B cell (primary cell): ENCODE measurements around the gene GIMD1. TPM values are rescaled to one million over a fixed set of nuclear protein-coding genes. Genes with fewer than 3 reads are reported as not detected.

Experiments
- ATAC-seq: fragments of 200-7000 bp; cut with Tn5 transposase; one replicate; pipeline ENCODE4 v1.10.0; 2021; ENCODE audit warnings: low read depth, mild to moderate bottlenecking, moderate number of reproducible peaks, moderate library complexity
- CTCF ChIA-PET: fragments of 350-600 bp; sonication (Branson Sonifier 250); formaldehyde crosslinking; loops from one replicate; lab custom pipeline; 2021; ENCODE audit warnings: antibody characterized with exemption, inconsistent platforms; lab: Charles Lee
- POLR2A ChIA-PET: fragments of 350-600 bp; sonication (Branson Sonifier 250); formaldehyde crosslinking; loops from one replicate; lab custom pipeline; 2021; ENCODE audit warnings: antibody characterized with exemption; lab: Charles Lee
- DNase-seq: peaks from one replicate; pipeline ENCODE4 v3.0.0; 2013
- H2AFZ ChIP-seq: 2 replicates; pipeline ENCODE4 v1.6.1; 2012; ENCODE audit warnings: mild to moderate bottlenecking, low read depth, low read length; ENCODE audit not compliant: insufficient read depth, poor library complexity, severe bottlenecking
- H3K27ac ChIP-seq, 2 donors: 1 replicate in 1 of 2; 2 replicates in 1 of 2; pipeline ENCODE4 v1.5.1; 2012 to 2013; ENCODE audit warnings: low read length in 2 of 2, mild to moderate bottlenecking in 2 of 2, moderate library complexity in 1 of 2
- H3K27me3 ChIP-seq, 4 experiments: fragments of 200-600 bp in 1 of 4; sonication (generic) in 1 of 4; replicated peaks in 1 of 4; 1 replicate in 2 of 4; 2 replicates in 2 of 4; pipeline versions ENCODE4 v1.6.1 to v1.7.0; 2013 to 2016; ENCODE audit warnings: low read length in 3 of 4, mild to moderate bottlenecking in 2 of 4, mixed read lengths in 1 of 4, moderate library complexity in 1 of 4; ENCODE audit not compliant: insufficient read depth in 4 of 4, control insufficient read depth in 3 of 4; ENCODE audit errors: control extremely low read depth in 1 of 4
- H3K36me3 ChIP-seq, 2 experiments: replicated peaks in 1 of 2; 1 replicate in 1 of 2; 2 replicates in 1 of 2; pipeline versions ENCODE4 v1.6.1 to v1.7.1; 2013; ENCODE audit warnings: low read length in 1 of 2; ENCODE audit not compliant: insufficient read depth in 2 of 2, control insufficient read depth in 1 of 2; ENCODE audit errors: control extremely low read depth in 1 of 2, extremely low read depth in 1 of 2
- H3K4me1 ChIP-seq, 2 donors: fragments of 200-600 bp in 1 of 2; sonication (generic) in 1 of 2; 1 replicate in 1 of 2; 2 replicates in 1 of 2; pipeline versions ENCODE4 v1.5.1 to v1.6.1; 2013 to 2017; ENCODE audit warnings: low read length in 2 of 2; ENCODE audit not compliant: control insufficient read depth in 2 of 2, insufficient read depth in 2 of 2
- H3K4me2 ChIP-seq: replicated peaks from 2 replicates; pipeline ENCODE3; 2012; ENCODE audit warnings: mild to moderate bottlenecking, low read depth, low read length; ENCODE audit not compliant: poor library complexity, severe bottlenecking
- H3K4me3 ChIP-seq, 5 experiments: fragments of 200-600 bp in 1 of 5; sonication (generic) in 1 of 5; 1 replicate in 3 of 5; 2 replicates in 2 of 5; pipeline versions ENCODE4 v1.5.1 to v1.7.0; 2011 to 2016; ENCODE audit warnings: low read length in 4 of 5, mild to moderate bottlenecking in 4 of 5, low read depth in 2 of 5, control low read depth in 1 of 5, moderate library complexity in 1 of 5; ENCODE audit not compliant: insufficient read depth in 1 of 5; ENCODE audit errors: control extremely low read depth in 1 of 5, extremely low read depth in 1 of 5
- H3K79me2 ChIP-seq: fragments of 200-600 bp; sonication (generic); one replicate; pipeline ENCODE4 v1.6.0; 2016; ENCODE audit warnings: low read length; ENCODE audit not compliant: control insufficient read depth, insufficient read depth
- H3K9ac ChIP-seq: fragments of 200-600 bp; sonication (generic); 2 replicates; pipeline ENCODE4 v1.6.1; 2017; ENCODE audit warnings: mild to moderate bottlenecking, low read length, moderate library complexity
- H3K9me3 ChIP-seq, 3 donors: one replicate each; pipeline versions ENCODE4 v1.6.1 to v1.7.1; 2013; ENCODE audit warnings: low read length in 2 of 3; ENCODE audit not compliant: control insufficient read depth in 2 of 3, insufficient read depth in 1 of 3; ENCODE audit errors: control extremely low read depth in 1 of 3
- H4K20me1 ChIP-seq: 2 replicates; pipeline ENCODE4 v1.6.0; 2012; ENCODE audit warnings: mild to moderate bottlenecking, low read length; ENCODE audit not compliant: insufficient read depth, control insufficient read depth, poor library complexity, severe bottlenecking
- H3K27ac Mint-ChIP-seq: one replicate; pipeline ENCODE4 v1.8.0; 2021; ENCODE audit warnings: mixed read lengths
- H3K27me3 Mint-ChIP-seq: one replicate; pipeline ENCODE4 v1.8.0; 2021; ENCODE audit warnings: mixed read lengths
- H3K4me1 Mint-ChIP-seq: one replicate; pipeline ENCODE4 v1.8.0; 2021; ENCODE audit warnings: mixed read lengths
- H3K4me3 Mint-ChIP-seq: one replicate; pipeline ENCODE4 v1.8.0; 2021; ENCODE audit warnings: mixed read lengths
- H3K9me3 Mint-ChIP-seq: one replicate; pipeline ENCODE4 v1.8.0; 2022; ENCODE audit warnings: mixed read lengths; ENCODE audit not compliant: insufficient read depth
- CTCF ChIP-seq: fragments of 200-600 bp; IDR thresholded peaks from one replicate; pipeline ENCODE4 v1.8.0; 2022; ENCODE audit warnings: antibody characterized with exemption, mild to moderate bottlenecking
- EZH2 ChIP-seq: IDR thresholded peaks from 2 replicates; pipeline ENCODE4 v1.6.1; 2012; ENCODE audit warnings: borderline replicate concordance, low read depth, mild to moderate bottlenecking, moderate library complexity, low read length; ENCODE audit not compliant: insufficient read depth, poor library complexity, severe bottlenecking
- WGBS: methylation state at CpG from one replicate; pipeline ENCODE4 v1.1.5; 2013; ENCODE audit warnings: missing lambda C conversion rate; ENCODE audit not compliant: insufficient coverage; 5-methylcytosine and 5-hydroxymethylcytosine counted together
- intact Hi-C: fragments of 100-400 bp; cut with micrococcal nuclease; formaldehyde crosslinking; loops from one replicate; pipeline ENCODE4 v1.10.0; 2022
- polyA plus RNA-seq: library from polyadenylated mRNA; depleted of rRNA; stranded (reverse); fragments of >200 nt; gene quantifications from 2 replicates; pipeline ENCODE4 v1.2.3, GENCODE V29; 2012
- total RNA-seq, 2 donors: library from RNA; stranded (reverse); fragments of 120-200 nt in 1 of 2; gene quantifications; 1 replicate in 1 of 2; 2 replicates in 1 of 2; pipeline versions ENCODE4 v1.2.3 to v1.2.4, GENCODE V29; 2013 to 2022

The GIMD1 gene
- total and polyA plus RNA-seq, 2 donors (not counting 1 experiment from before 2014, with no cell fraction given): not detected

- Histone ChIP-seq H4K20me1 (no peaks in the 10 kb centered on the region), H3K9me3 (peaks cover 1 to 16% (median 9%) of the 10 kb centered on the region in 3 donors), H3K4me2 (no peak overlapping the region), H3K27ac (no peak overlapping the region), H3K79me2 (no peaks in the 10 kb centered on the region), H3K4me1 (no peaks in the 10 kb centered on the region), H3K36me3 (no peaks in the 10 kb centered on the region), H3K4me3 (no peak overlapping the region), H3K9ac (no peak overlapping the region), H3K27me3 (no peaks in the 10 kb centered on the region), H2AFZ (no peak overlapping the region)
- ChIA-PET POLR2A (no interaction called here), CTCF (no interaction called here)
- intact Hi-C loops: no loop called here
- Mint-ChIP-seq H3K27me3 (no peaks in the 10 kb centered on the region), H3K9me3 (peaks cover 10% of the 10 kb centered on the region), H3K4me1 (no peaks in the 10 kb centered on the region), H3K27ac (no peak overlapping the region), H3K4me3 (no peak overlapping the region)
- 81% methylated on average over 2 of the region's 2 CpGs for WGBS
- TF ChIP-seq EZH2 (no peak), CTCF (no peak)
- DNase-seq (no peak), ATAC-seq (no peak)
Measured at GRCh38 chr4:106395582-106395981, 27.0 kb upstream of the GIMD1 start.

- H3K27me3 Mint-ChIP-seq: peaks cover 3% of the 10 kb centered on the region
- WGBS: 83% methylated on average over 5 of the region's 6 CpGs
Measured at GRCh38 chr4:106385853-106386393, 17.3 kb upstream of the GIMD1 start.

More at GRCh38 chr4:106385853-106386393, 17.3 kb upstream of the GIMD1 start:
- no peak for ATAC-seq
- ChIA-PET CTCF (no interaction called here), POLR2A (no interaction called here)
- intact Hi-C loops: no loop called here
- Histone ChIP-seq H2AFZ (no peak overlapping the region), H3K4me1 (no peaks in the 10 kb centered on the region), H3K27me3 (no peaks in the 10 kb centered on the region), H3K9me3 (peaks cover 0 to 16% (median 6%) of the 10 kb centered on the region in 3 donors), H3K36me3 (no peaks in the 10 kb centered on the region), H3K4me2 (no peak overlapping the region), H3K4me3 (no peak overlapping the region), H3K27ac (no peak overlapping the region), H4K20me1 (no peaks in the 10 kb centered on the region), H3K79me2 (no peaks in the 10 kb centered on the region), H3K9ac (no peak overlapping the region)
- DNase-seq: no peak
- TF ChIP-seq CTCF (no peak), EZH2 (no peak)
- Mint-ChIP-seq H3K4me1 (no peaks in the 10 kb centered on the region), H3K27ac (no peak overlapping the region), H3K9me3 (peaks cover 4% of the 10 kb centered on the region), H3K4me3 (no peak overlapping the region)
